ENCODE measurements around the gene RNASEH1.

RNASEH1 gene

GRCh38 chr2:3595985-3596384, 37.9 kb upstream of the RNASEH1 start:
- no peak for TF ChIP-seq REST (IDR thresholded peaks at IDR 0.05; ENCODE audit: insufficient replicate concordance, low read depth)
- no peak for TF ChIP-seq SPI1 (IDR thresholded peaks at IDR 0.05; ENCODE audit: borderline replicate concordance, low read depth)
- TF ChIP-seq GABPA (IDR thresholded peaks at IDR 0.05; ENCODE audit: low read depth) = no peak
- no peak for TF ChIP-seq CTCF (IDR thresholded peaks at IDR 0.05; ENCODE audit: insufficient read depth, low read length)
- no peak for TF ChIP-seq POLR2AphosphoS5 (IDR thresholded peaks at IDR 0.05; ENCODE audit: low read depth)
- no peak overlapping the region for H3K4me3 ChIP-seq (replicated peaks; ENCODE audit: insufficient read depth, low read length)
- DNase-seq (ENCODE audit: low read depth in 1 of 2, low spot score in 1 of 2) = no peak
- H3K27me3 ChIP-seq (ENCODE audit: insufficient read depth, poor library complexity, severe bottlenecking) = no peaks in the 10 kb centered on the region
- H3K27ac ChIP-seq (replicated peaks) = no peak overlapping the region

GRCh38 chr2:3595404-3595803, 37.3 kb upstream of the RNASEH1 start:
- Histone ChIP-seq H3K4me3 (replicated peaks; ENCODE audit: insufficient read depth, low read length) (no peak overlapping the region), H3K27ac (replicated peaks) (no peak overlapping the region), H3K27me3 (ENCODE audit: insufficient read depth, poor library complexity, severe bottlenecking) (no peaks in the 10 kb centered on the region)
- TF ChIP-seq CTCF (IDR thresholded peaks at IDR 0.05; ENCODE audit: insufficient read depth, low read length) (no peak), SPI1 (IDR thresholded peaks at IDR 0.05; ENCODE audit: borderline replicate concordance, low read depth) (no peak), POLR2AphosphoS5 (IDR thresholded peaks at IDR 0.05; ENCODE audit: low read depth) (no peak), GABPA (IDR thresholded peaks at IDR 0.05; ENCODE audit: low read depth) (no peak), REST (IDR thresholded peaks at IDR 0.05; ENCODE audit: insufficient replicate concordance, low read depth) (no peak)
- no peak for DNase-seq (ENCODE audit: low read depth in 1 of 2, low spot score in 1 of 2)

- H3K4me3 ChIP-seq (replicated peaks; ENCODE audit: insufficient read depth, low read length) = no peak within 1 kb of the TSS
- H3K27ac ChIP-seq (replicated peaks) = no peak within 1 kb of the TSS
- no peak for TF ChIP-seq REST (IDR thresholded peaks at IDR 0.05; ENCODE audit: insufficient replicate concordance, low read depth)
- no peak for TF ChIP-seq POLR2AphosphoS5 (IDR thresholded peaks at IDR 0.05; ENCODE audit: low read depth)
- no peak for TF ChIP-seq SPI1 (IDR thresholded peaks at IDR 0.05; ENCODE audit: borderline replicate concordance, low read depth)
- TF ChIP-seq GABPA (IDR thresholded peaks at IDR 0.05; ENCODE audit: low read depth) = no peak
- no peak for TF ChIP-seq CTCF (IDR thresholded peaks at IDR 0.05; ENCODE audit: insufficient read depth, low read length)
- H3K27me3 ChIP-seq (ENCODE audit: insufficient read depth, poor library complexity, severe bottlenecking) = no peaks in the 10 kb centered on the region
- no peak for DNase-seq (ENCODE audit: low read depth in 1 of 2, low spot score in 1 of 2)
These were observed 36.6 kb upstream of the RNASEH1 start, which contains the start of gene COLEC11 for GRCh38 chr2:3594493-3595281. Gene COLEC11, plus strand, starts transcription at chr2:3595112. Its CDS starts 9,229 bp downstream, at chr2:3604341.

All from HL-60 (cell line).